OCI-LY7 (cell line): ENCODE results near the gene MBLAC1. TPM values are rescaled to one million over a fixed set of nuclear protein-coding genes. Genes with fewer than 3 reads are reported as not detected.
A peak's percentile ranks its signal among the peaks of the same experiment; 100 is the strongest.

Source experiments
- BruUV-seq: library from RNA; stranded (reverse); fragments of 400-500 nt; replicated peaks from 2 replicates; lab custom pipeline; 2021; lab: Mats Ljungman, UMichigan
- CTCF ChIA-PET: fragments of 300-600 bp; sonication (Branson Sonifier 250); formaldehyde crosslinking; loops from one replicate; lab custom pipeline; 2022; ENCODE audit warnings: antibody characterized with exemption; ENCODE audit not compliant: unreplicated experiment; lab: Charles Lee
- POLR2A ChIA-PET: fragments of 300-600 bp; sonication (Branson Sonifier 250); formaldehyde crosslinking; loops from one replicate; lab custom pipeline; 2022; ENCODE audit warnings: antibody characterized with exemption; lab: Charles Lee
- DNase-seq: peaks from one replicate; pipeline ENCODE4 v3.0.0-alpha.2; 2015; ENCODE audit warnings: low spot score
- H2AFZ ChIP-seq: fragments of 200-600 bp; sonication (generic), shearing (Covaris generic); 2 replicates; pipeline ENCODE4 v1.6.1; 2014; ENCODE audit warnings: mild to moderate bottlenecking, antibody characterized with exemption, low read length, moderate library complexity
- H3K27ac ChIP-seq: fragments of 200-600 bp; sonication (generic); 2 replicates; pipeline ENCODE4 v1.5.1; 2014; ENCODE audit warnings: mixed run types, low read depth, mild to moderate bottlenecking, moderate library complexity, low read length, inconsistent platforms; ENCODE audit not compliant: poor library complexity, severe bottlenecking
- H3K36me3 ChIP-seq: fragments of 200-600 bp; sonication (generic); 2 replicates; pipeline ENCODE4 v1.6.1; 2014; ENCODE audit warnings: mild to moderate bottlenecking, antibody characterized with exemption, low read length, moderate library complexity, mixed read lengths; ENCODE audit not compliant: insufficient read depth
- H3K4me1 ChIP-seq: fragments of 200-600 bp; sonication (generic); 2 replicates; pipeline ENCODE4 v1.5.1; 2014; ENCODE audit warnings: mild to moderate bottlenecking, low read length; ENCODE audit not compliant: insufficient read depth, poor library complexity, severe bottlenecking
- H3K4me2 ChIP-seq: fragments of 200-600 bp; sonication (generic); 2 replicates; pipeline ENCODE4 v1.6.1; 2014; ENCODE audit warnings: mild to moderate bottlenecking, low read length
- H3K4me3 ChIP-seq: fragments of 200-600 bp; sonication (generic); 2 replicates; pipeline ENCODE4 v1.5.1; 2014; ENCODE audit warnings: mild to moderate bottlenecking, low read depth, low read length; ENCODE audit not compliant: poor library complexity, severe bottlenecking
- H3K79me2 ChIP-seq: fragments of 200-600 bp; sonication (generic); 2 replicates; pipeline ENCODE4 v1.6.1; 2016; ENCODE audit warnings: low read depth, mild to moderate bottlenecking, low read length, moderate library complexity, mixed read lengths; ENCODE audit not compliant: insufficient read depth
- H3K9me2 ChIP-seq: fragments of 200-600 bp; sonication (generic); 2 replicates; pipeline ENCODE4 v1.6.1; 2016; ENCODE audit warnings: mild to moderate bottlenecking, low read length, mixed read lengths; ENCODE audit not compliant: insufficient read depth
- H3K9me3 ChIP-seq: fragments of 200-600 bp; sonication (generic); 2 replicates; pipeline ENCODE4 v1.6.1; 2014; ENCODE audit warnings: mild to moderate bottlenecking, mixed run types, low read length, mixed read lengths
- H4K20me1 ChIP-seq: fragments of 200-600 bp; sonication (generic); 2 replicates; pipeline ENCODE4 v1.6.1; 2014; ENCODE audit warnings: mild to moderate bottlenecking, antibody characterized with exemption, low read length, moderate library complexity, mixed read lengths; ENCODE audit not compliant: insufficient read depth
- EZH2phosphoT487 ChIP-seq: fragments of 200-600 bp; sonication (generic); IDR thresholded peaks from 2 replicates; pipeline ENCODE4 v1.6.1; 2018; ENCODE audit warnings: low read depth, borderline replicate concordance, mild to moderate bottlenecking, mixed run types, antibody characterized with exemption, low read length, moderate library complexity, mixed read lengths
- intact Hi-C: fragments of 100-400 bp; cut with micrococcal nuclease; formaldehyde crosslinking; loops from one replicate; pipeline ENCODE4 v1.10.0; 2022; ENCODE audit not compliant: unreplicated experiment
- total RNA-seq, 2 experiments: library from RNA; depleted of rRNA in 1 of 2; stranded (reverse); fragments of >200 nt in 1 of 2; shearing (Covaris generic) in 1 of 2; gene quantifications; 2 replicates each; pipeline ENCODE4 v1.2.3, GENCODE V29; 2014 to 2022
- TF ChIP-seq, protein P1 (sequence below): fragments of 200-600 bp; sonication (generic); conservative IDR thresholded peaks from 2 replicates; pipeline ENCODE4 v1.5.1; 2014; ENCODE audit warnings: mild to moderate bottlenecking, antibody characterized with exemption, low read length, moderate library complexity, mixed read lengths

Gene MBLAC1
- total RNA-seq, 2 experiments from 2014 or later, result 4.5 to 4.8 TPM

DNA sequence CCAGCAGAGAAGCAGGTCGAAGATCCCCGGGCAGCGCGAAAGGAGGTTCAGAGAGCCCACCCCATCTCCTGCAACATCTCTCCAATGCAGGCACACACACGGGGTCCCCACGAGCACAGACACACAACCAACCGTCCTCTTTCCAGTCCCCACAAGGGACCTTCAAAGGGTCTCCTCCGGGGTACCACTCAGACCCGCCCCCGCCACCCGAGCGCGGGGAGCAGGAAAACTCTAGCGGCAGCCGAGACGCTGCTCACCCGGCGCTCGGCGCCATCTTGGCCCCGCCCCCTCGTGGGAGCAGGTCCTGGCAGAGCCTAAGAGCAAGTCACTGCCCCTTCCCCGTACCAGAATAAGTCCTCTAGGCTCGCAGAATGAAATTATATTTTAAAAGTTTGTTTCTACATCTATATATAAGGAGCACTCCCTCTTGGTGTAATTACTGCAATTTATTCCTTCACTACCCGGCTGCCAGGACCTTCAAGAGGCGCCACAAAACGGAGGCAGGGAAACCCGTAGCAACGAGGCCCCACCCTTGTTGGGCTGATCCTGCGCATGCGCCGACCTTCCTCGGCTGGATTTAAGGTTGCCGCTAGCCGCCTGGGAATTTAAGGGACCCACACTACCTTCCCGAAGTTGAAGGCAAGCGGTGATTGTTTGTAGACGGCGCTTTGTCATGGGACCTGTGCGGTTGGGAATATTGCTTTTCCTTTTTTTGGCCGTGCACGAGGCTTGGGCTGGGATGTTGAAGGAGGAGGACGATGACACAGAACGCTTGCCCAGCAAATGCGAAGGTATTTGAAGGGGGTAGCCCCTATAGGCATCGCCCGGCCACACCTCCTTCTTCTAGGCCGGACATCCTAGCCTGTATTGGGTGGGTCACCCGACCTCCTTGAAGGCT is 7.4 kb upstream of the MBLAC1 start, which contains the start of the genes CNPY4 and TAF6:
CNPY4 (plus strand) TSS at position 563 of the 898 bp plus-strand sequence; CDS start at position 674, 111 bp downstream.
TAF6 (minus strand) TSS at position 287 of the 898 bp plus-strand sequence. CDS start 5,149 bp downstream, outside the sequence.
- CTCF ChIA-PET, result no interaction called here
- no TSS peak for BruUV-seq
- H3K9me2 ChIP-seq, result no peaks in the 10 kb centered on the region

DNA sequence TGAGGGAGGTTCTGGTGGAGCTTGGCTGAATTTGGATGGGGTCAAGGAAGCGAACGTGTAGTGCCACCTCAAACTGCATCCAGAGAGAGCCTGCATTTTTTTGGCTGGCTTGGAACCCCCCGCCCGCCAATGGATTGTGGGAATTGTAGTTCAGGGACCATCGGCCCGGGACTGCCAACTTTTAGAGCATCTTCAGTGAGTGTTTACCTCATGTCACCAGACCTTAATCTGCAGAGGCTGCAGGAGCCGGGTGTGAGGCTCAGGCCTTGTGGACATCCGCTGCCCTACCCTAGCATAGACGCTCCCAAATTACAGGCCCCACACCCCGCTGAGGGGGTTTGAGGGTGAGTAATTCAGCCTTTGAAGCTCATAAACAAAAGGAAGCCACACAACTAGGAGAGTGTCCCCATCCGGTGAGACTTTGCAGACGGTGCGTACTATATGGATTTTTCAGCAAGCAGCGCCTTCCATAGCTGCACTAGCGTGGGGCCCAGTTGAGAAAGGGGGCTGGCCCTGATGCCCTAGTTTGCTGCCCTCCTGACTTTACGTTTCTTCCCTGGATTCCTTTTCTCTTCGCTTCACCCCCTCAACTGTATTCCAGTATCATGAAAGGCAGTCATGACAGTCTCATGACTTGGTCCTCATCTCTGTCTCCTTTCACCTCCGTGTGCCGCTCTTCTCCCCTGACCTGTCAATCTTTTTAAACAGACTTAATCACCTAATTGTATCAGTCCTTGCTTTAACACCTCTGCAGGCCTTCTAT is 6.6 kb upstream of the MBLAC1 start:
- TSS peak; percentile 85 for BruUV-seq
- Histone ChIP-seq H3K79me2 (peaks cover 20% of the 10 kb centered on the region; the same call in 1 of the 2 replicates), H3K4me3 (peak overlapping the region; percentile 80), H4K20me1 (no peaks in the 10 kb centered on the region), H3K9me3 (no peaks in the 10 kb centered on the region), H3K27ac (peak overlapping the region; percentile 73), H3K4me2 (peak overlapping the region; percentile 85), H2AFZ (peak overlapping the region; percentile 84), H3K9me2 (no peaks in the 10 kb centered on the region), H3K4me1 (peaks cover 23% of the 10 kb centered on the region), H3K36me3 (peaks cover 32% of the 10 kb centered on the region)
- CTCF ChIA-PET, result interaction anchor here (0.6 kb wide), 1 partner anchor 32 kb away, joined by 3 read pairs; no protein-coding TSS in a partner anchor
- DNase-seq, result peak; percentile 77
- intact Hi-C loops, result loop anchor here (1.0 kb wide), 1 partner anchor 19 kb away; the partner anchor contains the start of genes AP4M1 and MCM7
- POLR2A ChIA-PET, result interaction anchor here (0.6 to 2.2 kb wide), 6 partner anchors 18 to 97 kb away, joined by 3 to 10 read pairs (median 4); partner anchors contain the start of genes AP4M1, LAMTOR4 and MCM7
- TF ChIP-seq EZH2phosphoT487, result no peak
- TF ChIP-seq, protein P1, sequence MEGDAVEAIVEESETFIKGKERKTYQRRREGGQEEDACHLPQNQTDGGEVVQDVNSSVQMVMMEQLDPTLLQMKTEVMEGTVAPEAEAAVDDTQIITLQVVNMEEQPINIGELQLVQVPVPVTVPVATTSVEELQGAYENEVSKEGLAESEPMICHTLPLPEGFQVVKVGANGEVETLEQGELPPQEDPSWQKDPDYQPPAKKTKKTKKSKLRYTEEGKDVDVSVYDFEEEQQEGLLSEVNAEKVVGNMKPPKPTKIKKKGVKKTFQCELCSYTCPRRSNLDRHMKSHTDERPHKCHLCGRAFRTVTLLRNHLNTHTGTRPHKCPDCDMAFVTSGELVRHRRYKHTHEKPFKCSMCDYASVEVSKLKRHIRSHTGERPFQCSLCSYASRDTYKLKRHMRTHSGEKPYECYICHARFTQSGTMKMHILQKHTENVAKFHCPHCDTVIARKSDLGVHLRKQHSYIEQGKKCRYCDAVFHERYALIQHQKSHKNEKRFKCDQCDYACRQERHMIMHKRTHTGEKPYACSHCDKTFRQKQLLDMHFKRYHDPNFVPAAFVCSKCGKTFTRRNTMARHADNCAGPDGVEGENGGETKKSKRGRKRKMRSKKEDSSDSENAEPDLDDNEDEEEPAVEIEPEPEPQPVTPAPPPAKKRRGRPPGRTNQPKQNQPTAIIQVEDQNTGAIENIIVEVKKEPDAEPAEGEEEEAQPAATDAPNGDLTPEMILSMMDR, result 0 out of 2 replicates have a peak, but pooled peaks have one; percentile 27

More for the DNA sequence above, 7.4 kb upstream of the MBLAC1 start, which contains the start of the genes CNPY4 and TAF6:
- H3K4me2 ChIP-seq, result peak within 1 kb of the TSS; percentile 85
- H3K4me1 ChIP-seq, result peaks cover 15% of the 10 kb centered on the region
- POLR2A ChIA-PET, result interaction anchor here (1.0 to 2.2 kb wide), 3 partner anchors 17 to 33 kb away, joined by 3 to 10 read pairs (median 10); partner anchors contain the start of genes AP4M1, LAMTOR4 and MCM7
- no peak for TF ChIP-seq EZH2phosphoT487
- TF ChIP-seq, protein P1, result no peak
- peak; percentile 98 for DNase-seq
- peaks cover 19% of the 10 kb centered on the region; the same call in 1 of the 2 replicates for H3K79me2 ChIP-seq
- intact Hi-C loops, result loop anchor here (1.0 kb wide), 1 partner anchor 18 kb away; the partner anchor contains the start of genes AP4M1 and MCM7
- H3K9me3 ChIP-seq, result no peaks in the 10 kb centered on the region
- peak within 1 kb of the TSS; percentile 80 for H3K4me3 ChIP-seq
- H3K27ac ChIP-seq, result peak within 1 kb of the TSS; percentile 73
- peaks cover 24% of the 10 kb centered on the region for H3K36me3 ChIP-seq
- no peaks in the 10 kb centered on the region for H4K20me1 ChIP-seq
- H2AFZ ChIP-seq, result peak within 1 kb of the TSS; percentile 84
